Pancreas (tissue), 8 donors: ENCODE data around the gene HACE1. TPM values are rescaled to one million over a fixed set of nuclear protein-coding genes. Genes with fewer than 3 reads are reported as not detected.

Experiments
- polyA plus RNA-seq, 2 donors: library from polyadenylated mRNA; stranded (reverse); fragments of 200-250 nt; gene quantifications; one replicate each; pipeline ENCODE4 v1.2.3, GENCODE V29; 2013
- total RNA-seq, 6 donors: library from RNA; stranded (reverse); fragmentation: NEBNext Ultra II Directional in 4 of 6; extraction: Animal tissue kit (Norgen Biotek cat#: 25700) in 4 of 6; gene quantifications; one replicate each; pipeline versions ENCODE4 v1.2.1 to v1.2.4, GENCODE V29; 2021 to 2023
- donor health status: healthy with polysubstance abuse.
- donor health status: DM: no; HTN: no; CAD: no; lungs with moderate emphysema.
- donor health status: DM: no; HTN: no; CAD: no.
- donor health status: Bipolar disorder and iron deficiency.
- donor health status: DM: yes; HTN: yes; CAD: no.
- donor health status: DM: no; HTN: no; CAD: no.
- donor health status: DM: no; HTN: no; CAD: no.
- donor health status: DM: yes; HTN: yes; CAD: no.

HACE1 gene
- total and polyA plus RNA-seq, 8 donors, result 2.8 to 8.5 (median 4.1) TPM

Other genes starting within 250 kb of the HACE1 start
- gene LIN28B, start 97.2 kb upstream of the HACE1 start, total RNA-seq, result under 1 TPM in 1 of 6 donors, not detected in 5; 0.22 TPM
- not detected for gene LIN28B, start 97.2 kb upstream of the HACE1 start, polyA plus RNA-seq